A673 (cell line): Measurements from ENCODE around the gene M6PR. TPM values are rescaled to one million over a fixed set of nuclear protein-coding genes. Genes with fewer than 3 reads are reported as not detected.

Source experiments
- BruUV-seq: library from RNA; stranded (reverse); fragments of 400-500 nt; replicated peaks from 2 replicates; lab custom pipeline; 2021; lab: Mats Ljungman, UMichigan
- CTCF ChIA-PET: fragments of 300-600 bp; sonication (Branson Sonifier 250); formaldehyde crosslinking; loops from one replicate; lab custom pipeline; 2022; ENCODE audit warnings: antibody characterized with exemption; lab: Charles Lee
- POLR2A ChIA-PET: fragments of 300-600 bp; sonication (Branson Sonifier 250); formaldehyde crosslinking; loops from one replicate; lab custom pipeline; 2022; ENCODE audit warnings: antibody characterized with exemption; ENCODE audit not compliant: low non-redundant PET; lab: Charles Lee
- DNase-seq: peaks from one replicate; pipeline ENCODE4 v3.0.0-alpha.2; 2015; ENCODE audit warnings: low spot score
- H3K27ac ChIP-seq: fragments of 200-600 bp; sonication (generic); 2 replicates; pipeline ENCODE4 v1.5.1; 2016; ENCODE audit warnings: mixed run types, low read depth, mild to moderate bottlenecking, mixed read lengths, antibody characterized with exemption, low read length; ENCODE audit not compliant: poor library complexity, severe bottlenecking
- H3K27me3 ChIP-seq: fragments of 200-600 bp; sonication (generic); replicated peaks from 2 replicates; pipeline ENCODE4 v1.6.1; 2017; ENCODE audit warnings: mixed run types, low read depth, mild to moderate bottlenecking, mixed read lengths, antibody characterized with exemption, low read length; ENCODE audit not compliant: insufficient read depth, poor library complexity
- H3K36me3 ChIP-seq: fragments of 200-600 bp; sonication (generic); 2 replicates; pipeline ENCODE4 v1.6.1; 2016; ENCODE audit warnings: mixed run types, mild to moderate bottlenecking, mixed read lengths, antibody characterized with exemption, low read length; ENCODE audit not compliant: insufficient read depth, poor library complexity, severe bottlenecking
- H3K4me1 ChIP-seq: fragments of 200-600 bp; sonication (generic); 2 replicates; pipeline ENCODE4 v1.6.1; 2017; ENCODE audit warnings: mixed run types, mild to moderate bottlenecking, mixed read lengths, antibody characterized with exemption, low read length; ENCODE audit not compliant: insufficient read depth, poor library complexity, severe bottlenecking
- H3K4me3 ChIP-seq: fragments of 200-600 bp; sonication (generic); 2 replicates; pipeline ENCODE4 v1.5.1; 2016; ENCODE audit warnings: low read depth, mixed run types, mild to moderate bottlenecking, mixed read lengths, low read length; ENCODE audit not compliant: poor library complexity, severe bottlenecking
- H3K9me3 ChIP-seq: fragments of 200-600 bp; sonication (generic); 2 replicates; pipeline ENCODE4 v1.6.1; 2016; ENCODE audit warnings: mixed run types, low read depth, mild to moderate bottlenecking, mixed read lengths, antibody characterized with exemption, low read length; ENCODE audit not compliant: poor library complexity, severe bottlenecking
- CTCF ChIP-seq: fragments of 300-800, 200-600 bp; sonication (generic); conservative IDR thresholded peaks from 2 replicates; pipeline ENCODE4 v1.5.1; 2017; ENCODE audit warnings: low read depth, mild to moderate bottlenecking, antibody characterized with exemption, low read length, moderate library complexity, mixed read lengths
- EZH2 ChIP-seq: fragments of 200-600 bp; sonication (generic); IDR thresholded peaks from 2 replicates; pipeline ENCODE4 v1.6.1; 2017; ENCODE audit warnings: borderline replicate concordance, low read depth, mild to moderate bottlenecking, mixed read lengths, antibody characterized with exemption, low read length; ENCODE audit not compliant: poor library complexity, severe bottlenecking
- intact Hi-C: fragments of 100-400 bp; cut with micrococcal nuclease; formaldehyde crosslinking; loops from one replicate; pipeline ENCODE4 v1.10.0; 2022; ENCODE audit not compliant: unreplicated experiment
- total RNA-seq: library from RNA; stranded (reverse); gene quantifications from 2 replicates; pipeline ENCODE4 v1.2.3, GENCODE V29; 2021

M6PR gene
- total RNA-seq, 1 experiment from 2014 or later = 160 TPM

GRCh38 chr12:8987685-8988084 is 38.2 kb upstream of the M6PR start:
- no peak overlapping the region for H3K4me3 ChIP-seq
- TF ChIP-seq CTCF (no peak), EZH2 (no peak)
- ChIA-PET CTCF (no interaction called here), POLR2A (no interaction called here)
- H3K27me3 ChIP-seq = no peaks in the 10 kb centered on the region
- BruUV-seq = no TSS peak
- no peak for DNase-seq
- no peaks in the 10 kb centered on the region for H3K36me3 ChIP-seq
- no peaks in the 10 kb centered on the region for H3K9me3 ChIP-seq
- H3K4me1 ChIP-seq = no peaks in the 10 kb centered on the region
- H3K27ac ChIP-seq = no peak overlapping the region
- intact Hi-C loops = no loop called here

- no peaks in the 10 kb centered on the region for H3K27me3 ChIP-seq
- TF ChIP-seq CTCF = no peak
- no peak for TF ChIP-seq EZH2
- no peaks in the 10 kb centered on the region for H3K4me1 ChIP-seq
- POLR2A ChIA-PET = no interaction called here
- no peak overlapping the region for H3K27ac ChIP-seq
- no peak for DNase-seq
- intact Hi-C loops = no loop called here
- no peak overlapping the region for H3K4me3 ChIP-seq
- H3K9me3 ChIP-seq = no peaks in the 10 kb centered on the region
- no peaks in the 10 kb centered on the region for H3K36me3 ChIP-seq
- CTCF ChIA-PET = no interaction called here
- no TSS peak for BruUV-seq
Observed at GRCh38 chr12:8987163-8987562, 37.7 kb upstream of the M6PR start.

- Histone ChIP-seq H3K4me1 (no peaks in the 10 kb centered on the region), H3K27me3 (no peaks in the 10 kb centered on the region), H3K36me3 (no peaks in the 10 kb centered on the region), H3K4me3 (no peak overlapping the region), H3K9me3 (no peaks in the 10 kb centered on the region), H3K27ac (no peak overlapping the region)
- TF ChIP-seq EZH2 (no peak), CTCF (no peak)
- no TSS peak for BruUV-seq
- DNase-seq = no peak
- POLR2A ChIA-PET = no interaction called here
- CTCF ChIA-PET = no interaction called here
- intact Hi-C loops = no loop called here
Observed at GRCh38 chr12:8985213-8985754, 35.8 kb upstream of the M6PR start.
